HG02852 (cell line): ENCODE measurements around the gene VPS35.

Source experiments
- ATAC-seq: cut with Tn5 transposase; IDR thresholded peaks from one replicate; pipeline ENCODE4 v1.9.1; 2021; ENCODE audit warnings: mild to moderate bottlenecking, moderate library complexity; ENCODE audit not compliant: unreplicated experiment

The VPS35 gene

GRCh38 chr16:46620266-46621005 lies 68.5 kb downstream of the VPS35 start:
- ATAC-seq: peak; percentile 6

GRCh38 chr16:46618516-46618915 lies 70.5 kb downstream of the VPS35 start:
- no peak for ATAC-seq

GRCh38 chr16:46614006-46614405 lies 75.0 kb downstream of the VPS35 start:
- no peak for ATAC-seq

- no peak for ATAC-seq
These were observed 75.6 kb downstream of the VPS35 start for GRCh38 chr16:46613352-46613751.

GRCh38 chr16:46612121-46612520 lies 76.9 kb downstream of the VPS35 start:
- peak; percentile 78 for ATAC-seq

GRCh38 chr16:46607529-46607928 lies 81.4 kb downstream of the VPS35 start:
- no peak for ATAC-seq

- no peak for ATAC-seq
These were observed 82.7 kb downstream of the VPS35 start for GRCh38 chr16:46606231-46606630.
